GM19397 (cell line): ENCODE measurements around the gene SCFD1.
"Not testable (repeated sequence)": the region's sequence is repeated elsewhere in the genome, so short reads cannot be mapped to it uniquely, and the experiment has no call there.

Experiments used
- ATAC-seq: cut with Tn5 transposase; IDR thresholded peaks from one replicate; pipeline ENCODE4 v1.9.1; 2021; ENCODE audit warnings: mild to moderate bottlenecking, moderate library complexity; ENCODE audit not compliant: unreplicated experiment

Gene SCFD1, protein sequence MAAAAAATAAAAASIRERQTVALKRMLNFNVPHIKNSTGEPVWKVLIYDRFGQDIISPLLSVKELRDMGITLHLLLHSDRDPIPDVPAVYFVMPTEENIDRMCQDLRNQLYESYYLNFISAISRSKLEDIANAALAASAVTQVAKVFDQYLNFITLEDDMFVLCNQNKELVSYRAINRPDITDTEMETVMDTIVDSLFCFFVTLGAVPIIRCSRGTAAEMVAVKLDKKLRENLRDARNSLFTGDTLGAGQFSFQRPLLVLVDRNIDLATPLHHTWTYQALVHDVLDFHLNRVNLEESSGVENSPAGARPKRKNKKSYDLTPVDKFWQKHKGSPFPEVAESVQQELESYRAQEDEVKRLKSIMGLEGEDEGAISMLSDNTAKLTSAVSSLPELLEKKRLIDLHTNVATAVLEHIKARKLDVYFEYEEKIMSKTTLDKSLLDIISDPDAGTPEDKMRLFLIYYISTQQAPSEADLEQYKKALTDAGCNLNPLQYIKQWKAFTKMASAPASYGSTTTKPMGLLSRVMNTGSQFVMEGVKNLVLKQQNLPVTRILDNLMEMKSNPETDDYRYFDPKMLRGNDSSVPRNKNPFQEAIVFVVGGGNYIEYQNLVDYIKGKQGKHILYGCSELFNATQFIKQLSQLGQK

DNA sequence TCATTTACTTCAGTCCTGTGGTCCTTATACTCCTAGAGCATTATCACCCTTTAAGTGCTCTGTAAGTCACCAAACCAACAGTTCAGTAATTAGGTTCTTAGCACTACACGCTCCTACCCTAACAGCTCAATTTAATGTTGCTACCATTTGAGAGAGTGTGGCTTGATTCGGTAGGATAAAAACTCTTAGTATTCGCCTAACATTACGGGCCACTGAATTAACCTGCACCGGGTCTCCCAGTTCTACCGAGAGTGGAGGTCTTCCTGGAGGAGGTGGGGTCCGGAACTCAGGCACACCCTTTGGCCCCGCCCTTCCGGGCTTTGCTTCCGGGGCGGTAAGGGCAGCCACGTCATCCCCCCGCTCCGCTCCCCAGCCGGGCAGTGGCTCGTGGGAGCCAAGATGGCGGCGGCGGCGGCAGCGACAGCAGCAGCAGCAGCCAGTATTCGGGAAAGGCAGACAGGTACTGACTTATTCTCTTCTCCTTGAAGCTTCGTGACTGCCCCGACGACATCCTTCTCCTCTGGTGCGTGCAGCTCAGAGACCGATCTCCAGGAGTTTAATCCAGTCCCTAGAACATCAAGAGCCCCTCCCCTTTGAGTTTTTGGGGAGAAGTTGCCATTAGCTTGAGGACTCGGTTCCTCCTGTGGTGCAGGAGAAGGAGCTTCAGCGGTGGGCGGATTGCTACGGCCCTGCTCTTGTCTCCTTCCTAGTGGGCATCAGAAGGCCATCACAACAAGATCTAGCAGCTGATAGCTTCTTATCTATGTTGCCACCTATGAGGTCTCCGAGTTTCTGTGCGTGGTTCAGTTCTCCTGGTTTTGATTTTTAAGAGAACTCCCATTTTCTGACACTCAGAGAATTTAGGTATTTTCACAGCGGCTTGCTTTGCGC is at the start of gene SCFD1:
TSS of gene SCFD1 (plus strand) at position 380 of the 891 bp plus-strand sequence. CDS start at position 400, 20 bp downstream.
- ATAC-seq, result peak; percentile 96

DNA sequence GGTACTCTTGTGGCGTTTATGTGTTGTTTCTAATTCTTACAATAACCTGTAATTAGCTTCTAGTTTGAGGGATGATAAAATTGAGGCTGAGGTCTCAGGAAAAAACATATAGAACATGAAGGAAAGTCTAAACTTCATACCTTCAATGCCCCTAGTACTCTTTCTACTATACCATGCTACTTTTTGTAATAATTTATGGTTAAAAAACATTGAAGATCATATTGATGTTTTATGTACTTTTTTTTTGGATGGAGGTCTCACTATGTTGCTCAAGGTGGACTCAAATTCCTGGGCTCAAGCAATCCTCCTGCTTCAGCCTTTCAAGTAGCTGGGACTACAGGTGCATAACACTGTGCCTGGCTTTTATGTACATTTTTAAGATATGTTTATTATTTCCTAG is 49.3 kb upstream of the SCFD1 start:
- ATAC-seq, result no peak

DNA sequence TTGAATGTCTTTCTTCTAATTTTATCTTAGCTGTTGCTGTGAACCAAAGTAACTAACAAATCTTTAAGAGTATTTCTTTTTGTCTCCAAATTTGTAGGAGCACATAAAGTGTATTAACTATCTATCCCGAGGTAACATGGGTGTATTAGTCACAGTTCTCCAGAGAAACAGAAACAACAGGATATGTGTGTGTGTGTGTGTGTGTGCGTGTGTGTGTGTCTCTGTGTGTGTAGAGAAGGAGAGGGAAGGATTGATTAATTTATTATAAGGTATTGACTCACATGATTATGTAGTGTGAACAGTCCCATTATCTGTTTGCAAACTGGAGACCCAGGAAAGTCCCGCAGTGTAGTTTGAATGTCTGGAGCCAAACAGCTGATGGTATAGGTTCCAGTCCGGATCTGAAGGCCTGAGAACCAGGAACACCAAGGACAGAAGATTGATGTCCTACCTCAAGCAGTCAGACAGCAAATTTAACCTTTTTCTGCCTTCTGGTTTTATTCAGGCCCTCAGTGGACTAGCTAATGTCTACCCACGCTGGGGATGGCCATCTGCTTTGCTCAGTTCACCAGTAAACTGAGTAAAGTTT is 48.8 kb upstream of the SCFD1 start:
- no peak for ATAC-seq

DNA sequence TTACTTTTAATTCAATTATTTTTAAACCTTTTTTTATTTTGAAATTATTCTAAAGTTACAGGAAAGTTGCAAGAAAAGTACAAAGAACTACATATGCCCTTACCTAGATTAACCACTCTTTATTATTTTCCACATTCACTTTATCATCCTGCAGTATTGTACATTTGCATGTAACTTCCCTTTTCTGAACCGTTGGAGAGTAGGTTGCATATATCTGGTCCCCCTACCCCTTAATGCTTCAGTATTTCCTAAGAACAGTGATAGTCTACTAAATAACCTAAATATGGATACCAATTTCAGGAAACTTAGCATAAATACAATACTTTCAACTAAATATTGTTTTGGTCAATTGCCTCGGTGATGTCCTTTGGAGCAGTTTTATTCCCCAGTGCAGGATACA is 48.2 kb upstream of the SCFD1 start:
- no peak for ATAC-seq

DNA sequence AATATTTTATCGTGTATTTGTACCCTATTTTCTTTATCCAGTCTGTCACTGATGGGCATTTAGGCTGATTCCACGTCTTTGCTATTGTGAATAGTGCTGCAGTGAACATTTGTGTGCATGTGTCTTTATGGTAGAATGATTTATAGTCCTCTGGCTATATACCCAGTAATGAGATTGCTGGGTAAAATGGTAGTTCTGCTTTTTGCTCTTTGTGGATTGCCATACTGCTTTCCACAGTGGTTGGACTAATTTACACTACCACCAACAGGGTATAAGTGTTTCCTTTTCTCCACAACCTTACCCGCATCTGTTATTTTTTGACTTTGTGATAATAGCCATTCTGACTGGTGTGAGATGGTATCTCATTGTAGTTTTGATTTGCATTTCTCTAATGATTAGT is 47.3 kb upstream of the SCFD1 start:
- not testable (repeated sequence) for ATAC-seq

DNA sequence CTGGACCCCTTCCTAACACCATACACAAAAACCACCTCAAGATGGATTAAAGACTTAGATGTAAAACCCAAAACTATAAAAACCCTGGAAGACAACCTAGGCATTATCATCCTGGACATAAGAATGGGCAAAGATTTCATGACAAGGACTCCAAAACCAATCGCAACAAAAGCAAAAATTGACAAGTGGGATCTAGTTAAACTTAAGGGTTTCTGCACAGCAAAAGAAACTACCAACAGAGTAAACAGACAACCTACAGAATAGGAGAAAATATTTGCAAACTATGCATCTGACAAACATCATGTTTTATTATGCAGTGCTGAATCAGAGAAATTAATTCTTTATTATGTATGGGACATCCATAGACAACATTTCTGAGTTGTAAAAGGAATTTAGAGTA is 45.8 kb upstream of the SCFD1 start:
- ATAC-seq, result not testable (repeated sequence)

DNA sequence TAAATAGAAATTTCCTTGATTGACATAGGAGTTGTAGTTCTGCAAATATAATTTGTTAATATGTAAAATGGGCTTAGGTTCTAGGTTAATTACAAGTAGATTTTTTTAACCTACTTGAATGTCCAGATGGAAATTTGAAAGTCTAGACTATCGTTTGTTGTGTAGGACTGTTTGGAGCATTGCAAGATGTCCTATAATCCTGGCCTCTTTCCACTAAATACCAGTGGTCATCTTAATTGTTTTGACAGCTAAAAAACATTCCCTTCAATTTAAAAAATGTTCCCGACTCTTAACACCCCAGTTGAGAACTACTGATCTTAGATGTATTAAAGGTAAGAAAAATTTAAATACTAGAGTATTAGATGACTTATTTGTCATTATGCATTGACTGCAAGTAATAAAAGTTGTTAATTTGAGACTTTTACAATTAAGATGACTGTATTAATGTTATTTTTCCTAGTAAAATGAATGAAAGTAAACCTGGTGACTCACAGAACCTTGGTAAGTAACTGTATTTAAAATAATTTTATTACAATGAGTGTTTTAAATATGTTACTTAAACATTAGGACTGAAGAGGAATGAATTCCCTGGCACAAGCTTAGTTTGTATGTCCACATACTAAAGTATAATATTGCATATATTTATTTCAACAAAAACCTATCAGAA is 41.4 kb upstream of the SCFD1 start:
- no peak for ATAC-seq

DNA sequence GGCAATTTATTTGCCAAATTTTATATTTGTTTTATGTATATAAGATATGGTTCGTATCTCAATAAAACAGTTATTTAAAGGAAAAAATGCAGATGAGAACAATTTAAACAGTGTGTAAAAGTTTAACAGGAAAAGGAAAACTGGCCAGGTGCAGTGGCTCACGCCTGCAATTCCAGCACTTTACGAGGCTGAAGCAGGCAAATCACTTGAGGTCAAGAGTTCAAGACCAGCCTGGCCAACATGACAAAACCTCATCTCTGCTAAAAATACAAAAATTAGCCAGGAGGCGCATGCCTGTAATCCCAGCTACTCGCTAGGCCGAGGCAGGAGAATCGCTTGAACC is 40.9 kb upstream of the SCFD1 start:
- ATAC-seq, result no peak

DNA sequence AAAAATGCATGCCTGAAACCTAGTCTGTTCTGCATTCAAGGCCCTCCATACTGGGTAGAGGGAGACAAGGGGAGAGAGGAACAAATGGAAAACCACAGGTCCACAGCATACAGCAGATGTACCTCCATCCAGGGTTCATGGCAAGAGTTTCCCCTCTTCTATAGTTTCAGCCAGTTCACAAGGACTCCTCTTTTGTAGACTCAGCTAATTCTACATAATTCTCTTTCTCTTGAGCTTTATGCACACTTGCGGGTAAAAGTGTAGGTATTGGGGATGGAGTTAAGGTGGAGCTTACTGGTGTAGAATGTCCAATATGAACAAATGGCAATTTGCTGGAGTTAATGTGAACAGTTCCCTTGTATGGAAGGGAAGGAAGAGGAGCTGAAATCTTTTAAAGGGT is 39.7 kb upstream of the SCFD1 start:
- ATAC-seq, result no peak

DNA sequence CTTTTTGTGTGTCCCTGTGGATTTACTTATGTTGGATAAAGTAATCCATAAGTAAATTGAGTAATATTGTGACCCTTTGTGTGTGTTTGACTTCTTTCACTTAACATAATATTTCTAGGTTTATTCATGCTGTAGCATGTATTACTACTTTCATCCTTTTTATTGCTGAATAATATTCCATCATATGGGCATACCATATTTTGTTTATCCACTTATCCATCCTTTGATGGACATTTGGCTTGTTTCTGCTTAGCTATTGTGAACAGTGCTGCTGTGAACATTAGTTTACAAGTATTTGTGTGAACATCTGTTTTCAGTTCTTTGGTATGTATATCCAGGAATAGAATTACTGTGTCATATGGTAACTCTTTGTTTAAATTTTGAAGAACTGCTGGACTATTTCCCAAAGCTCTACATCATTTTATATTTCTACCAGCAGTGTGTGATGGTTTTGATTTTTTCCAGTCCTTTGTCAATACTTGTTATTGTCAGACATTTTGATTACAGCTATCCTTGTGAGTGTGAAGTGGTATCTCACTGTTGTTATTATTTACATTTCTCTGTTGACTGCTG is 38.0 kb upstream of the SCFD1 start:
- ATAC-seq, result no peak

DNA sequence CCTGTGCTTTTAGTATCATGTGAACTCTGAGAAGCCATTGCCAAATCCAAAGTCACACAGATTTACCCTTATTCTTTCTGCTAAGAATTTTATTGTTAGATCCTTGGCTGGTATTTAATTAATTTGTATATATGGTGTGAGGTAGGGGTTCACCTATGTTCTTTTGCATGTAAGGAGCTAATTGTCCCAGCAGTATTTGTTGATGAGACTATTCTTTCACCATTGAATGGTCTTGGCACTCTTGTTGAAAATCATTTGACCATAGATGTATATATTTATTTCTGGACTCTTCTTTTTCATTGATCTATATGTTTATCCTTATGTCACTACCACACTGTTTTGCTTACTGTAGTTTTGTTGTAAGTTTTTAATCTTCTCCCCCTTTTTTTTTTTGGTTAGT is 36.9 kb upstream of the SCFD1 start:
- no peak for ATAC-seq

DNA sequence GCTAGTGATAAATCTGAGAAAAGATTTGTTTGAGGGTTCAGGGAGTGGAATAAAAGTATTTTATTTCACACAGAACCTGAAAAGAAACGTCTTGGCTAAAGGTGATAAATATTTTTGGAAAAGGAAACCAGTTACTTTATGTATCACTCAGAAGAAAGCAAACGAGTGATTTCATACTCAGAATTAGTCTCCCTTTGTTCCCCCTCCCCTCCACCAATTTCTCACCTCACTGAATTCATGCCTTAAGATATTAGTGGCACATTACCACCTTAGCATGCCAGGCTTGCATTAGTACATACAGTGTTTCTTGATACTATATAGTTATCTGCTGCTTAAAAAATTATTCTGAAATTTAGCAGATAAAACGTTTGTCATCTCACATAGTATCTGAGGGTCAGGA is 35.0 kb upstream of the SCFD1 start:
- no peak for ATAC-seq

DNA sequence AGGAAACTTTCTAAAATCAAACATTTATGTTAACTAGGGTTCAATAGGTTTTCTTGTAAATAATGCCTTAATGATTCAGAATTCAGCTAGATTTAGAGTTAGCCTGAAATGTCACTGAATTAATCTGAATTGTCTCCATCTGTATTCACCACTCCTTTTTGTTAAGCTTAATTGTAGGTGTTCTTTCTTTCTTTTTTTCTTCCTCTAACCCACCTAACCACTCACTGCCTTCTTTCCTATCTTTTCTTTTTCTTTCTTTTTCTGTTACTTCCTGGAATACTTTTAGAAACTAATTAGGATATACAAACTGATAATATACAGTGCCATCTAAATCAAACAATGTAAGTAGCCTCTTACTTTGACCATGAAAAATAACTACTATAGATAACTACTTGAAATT is 33.2 kb upstream of the SCFD1 start:
- no peak for ATAC-seq

DNA sequence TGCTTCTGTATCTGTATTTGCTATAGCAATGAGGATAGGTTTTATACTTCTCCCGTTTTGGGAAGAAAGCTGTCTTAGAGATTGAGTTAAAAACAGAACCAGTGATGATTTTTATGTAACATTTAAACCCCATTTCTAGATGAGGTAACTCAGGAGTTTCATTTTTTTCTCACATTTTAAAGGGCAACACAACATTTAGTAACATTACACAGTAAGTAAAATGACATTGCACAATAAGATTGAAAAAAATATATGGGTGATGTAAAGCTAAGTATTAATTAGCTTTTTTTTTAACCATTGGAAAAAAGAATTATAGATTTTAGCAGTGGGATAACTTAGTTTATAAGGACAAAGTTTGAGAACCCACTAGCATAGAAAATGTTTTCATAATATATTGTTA is 25.2 kb upstream of the SCFD1 start:
- no peak for ATAC-seq

DNA sequence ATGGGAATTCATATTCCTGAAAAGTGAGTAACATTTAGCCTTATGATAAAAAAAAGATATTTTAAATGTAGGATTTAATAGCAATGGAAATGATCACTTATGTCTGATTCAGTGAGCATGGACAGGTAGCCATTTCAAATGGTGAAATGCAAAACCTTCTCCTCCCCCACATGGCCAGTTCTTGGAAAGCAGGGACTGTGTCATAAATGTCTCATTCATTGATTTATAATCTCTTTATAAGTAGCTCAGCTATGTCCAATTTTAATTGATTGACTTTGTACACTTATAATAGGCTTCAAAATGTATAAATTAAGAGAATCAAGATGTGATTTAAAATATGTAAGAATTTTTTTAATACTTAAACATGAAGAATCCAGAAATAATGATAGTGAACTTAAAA is 24.6 kb upstream of the SCFD1 start:
- no peak for ATAC-seq

DNA sequence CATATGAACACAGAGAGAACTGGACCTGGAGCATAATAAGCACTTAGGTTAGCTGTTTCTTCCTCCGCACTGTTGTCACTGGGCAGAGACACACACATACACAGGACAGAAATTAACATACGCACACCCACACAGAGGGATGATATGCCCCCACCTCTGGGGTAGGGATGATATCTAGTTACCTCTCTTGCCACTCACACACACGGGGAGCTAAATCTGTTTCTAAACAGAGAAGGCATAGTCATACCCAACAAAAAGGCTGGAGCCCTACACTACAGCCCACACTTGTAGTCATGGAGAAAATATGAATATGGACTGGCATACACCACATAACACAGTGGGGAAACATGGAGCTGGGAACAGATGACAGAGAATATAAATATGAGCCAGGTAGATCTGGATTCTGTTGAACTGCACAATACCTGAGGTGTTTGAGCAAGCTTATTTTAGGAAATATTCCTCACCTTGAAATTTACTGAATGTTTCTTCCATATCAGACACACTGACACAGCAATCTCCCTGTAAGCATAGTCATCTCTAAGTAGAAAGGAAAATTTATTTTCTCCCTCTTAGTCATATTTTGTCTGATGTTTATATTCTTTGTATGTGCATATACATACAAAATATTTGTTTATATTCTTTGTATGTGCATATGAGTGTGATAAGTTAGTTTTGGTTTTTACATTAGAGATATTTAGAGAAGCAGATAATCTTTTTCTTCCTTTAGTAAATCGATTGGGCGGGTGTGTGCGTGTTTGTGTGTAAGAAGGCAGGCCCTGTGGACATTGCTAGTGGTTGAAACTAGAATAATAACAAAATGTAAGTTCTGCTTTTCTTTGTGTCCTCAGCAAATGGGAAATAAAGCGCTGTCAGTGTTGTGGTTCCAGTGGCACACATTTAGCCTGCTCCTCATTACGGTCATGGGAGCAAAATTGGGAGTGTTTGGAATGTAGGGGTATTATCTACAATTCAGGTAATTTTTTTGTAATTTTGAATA is 20.9 kb upstream of the SCFD1 start:
- no peak for ATAC-seq

DNA sequence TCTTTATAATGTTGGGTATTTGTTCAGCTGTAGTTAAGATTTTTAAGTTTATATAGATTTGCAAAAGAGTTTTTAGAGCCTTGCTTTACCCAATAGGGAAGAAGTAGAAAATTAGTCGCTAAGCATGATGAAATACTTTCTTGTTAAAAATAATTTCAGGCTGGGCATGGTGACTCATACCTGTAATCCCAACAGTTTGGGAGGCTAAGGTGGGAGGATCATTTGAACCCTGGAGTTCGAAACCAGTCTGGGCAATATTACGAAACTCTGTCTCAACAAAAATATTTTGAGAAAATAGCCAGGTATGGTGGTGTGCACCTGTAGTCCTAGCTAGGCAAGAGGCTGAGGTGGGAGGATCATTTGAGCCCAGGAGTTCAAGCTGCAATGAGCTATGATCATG is 18.7 kb upstream of the SCFD1 start:
- ATAC-seq, result no peak

DNA sequence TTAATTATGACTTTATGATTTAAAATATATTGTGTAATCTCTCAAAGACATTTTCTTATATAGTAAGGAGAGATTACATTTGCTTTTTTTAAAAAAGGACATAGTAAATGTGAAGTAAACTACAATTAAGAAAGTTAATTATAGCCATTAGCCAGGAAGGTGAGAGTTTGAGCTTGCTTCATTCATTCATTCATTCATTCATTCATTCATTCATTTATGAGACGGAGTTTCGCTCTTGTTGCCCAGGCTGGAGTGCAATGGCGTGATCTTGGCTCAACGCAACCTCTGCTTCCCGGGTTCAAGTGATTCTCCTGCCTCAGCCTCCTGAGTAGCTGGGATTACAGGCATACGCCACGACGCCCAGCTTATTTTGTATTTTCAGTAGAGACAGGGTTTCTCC is 17.4 kb upstream of the SCFD1 start:
- ATAC-seq, result not testable (repeated sequence)

DNA sequence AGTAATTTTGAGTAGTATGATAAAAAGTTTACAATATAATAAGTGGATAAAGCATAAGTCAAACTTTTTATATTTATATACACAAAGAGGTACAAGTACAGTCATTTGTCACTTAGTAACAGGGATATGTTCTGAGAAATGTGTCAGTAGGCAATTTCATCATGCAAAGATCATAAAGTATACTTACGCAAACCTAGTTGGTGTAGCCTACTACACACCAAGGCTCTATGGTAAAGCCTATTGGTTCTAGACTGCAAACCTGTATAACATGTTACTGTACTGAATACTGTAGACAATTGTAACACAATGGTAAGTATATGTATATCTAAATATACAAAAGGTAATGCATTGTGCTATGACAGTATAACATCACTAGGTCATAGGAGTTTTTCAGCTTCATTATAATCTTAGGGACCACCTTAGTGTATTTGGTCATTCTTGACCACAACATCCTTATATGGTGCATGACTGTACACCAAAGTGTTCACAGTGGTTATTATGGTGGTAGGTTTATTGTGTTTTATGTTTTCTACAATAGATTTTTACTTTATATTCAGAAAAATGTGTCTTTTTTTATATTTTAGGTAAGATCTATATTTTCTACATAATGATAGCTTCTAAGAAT is 14.9 kb upstream of the SCFD1 start:
- no peak for ATAC-seq
